ENCODE data around the gene VAX1. TPM values are rescaled to one million over a fixed set of nuclear protein-coding genes. Genes with fewer than 3 reads are reported as not detected.

The VAX1 gene
- total and polyA plus RNA-seq, 2 donors (not counting 3 experiments of a cell fraction or from before 2014, with no cell fraction given), result not detected

- Histone ChIP-seq H3K36me3 (ENCODE audit: control insufficient read depth in 2 of 2, extremely low read depth in 1 of 2, insufficient read depth in 2 of 2, low read length in 2 of 2) (no peaks in the 10 kb centered on the region), H3K9me3 (replicated peaks; ENCODE audit: control insufficient read depth, insufficient read depth, low read length) (no peaks in the 10 kb centered on the region), H3K9ac (replicated peaks; ENCODE audit: extremely low read depth, insufficient read depth, low read length) (no peak overlapping the region), H2AFZ (ENCODE audit: low read depth, low read length) (no peak overlapping the region), H3K4me2 (ENCODE audit: insufficient read depth, low read length) (no peak overlapping the region), H3K4me1 (ENCODE audit: control insufficient read depth, extremely low read depth, insufficient read depth, low read length) (peaks cover 7% of the 10 kb centered on the region), H3K27me3 (ENCODE audit: control insufficient read depth in 2 of 2, insufficient read depth in 2 of 2, low read length in 2 of 2) (peaks cover 59 to 82% of the 10 kb centered on the region in 2 experiments), H3K27ac (ENCODE audit: insufficient read depth, low read depth, low read length) (no peak overlapping the region), H3K9me1 (replicated peaks; ENCODE audit: control insufficient read depth, extremely low read depth, insufficient read depth, low read length) (no peaks in the 10 kb centered on the region), H4K20me1 (replicated peaks; ENCODE audit: control insufficient read depth, extremely low read depth, insufficient read depth, low read length) (no peaks in the 10 kb centered on the region), H3K79me2 (ENCODE audit: control insufficient read depth, insufficient read depth, low read length) (no peaks in the 10 kb centered on the region), H3K4me3 (replicated peaks in 1 of 3; ENCODE audit: insufficient read depth in 1 of 3, low read depth in 1 of 3, low read length in 3 of 3) (no peak overlapping the region)
- DNase-seq (ENCODE audit: low read depth, low spot score), result no peak
- no TSS peak for BruUV-seq (replicated peaks)
- dilution Hi-C loops (cut with MboI; ENCODE audit: extremely low pct_ligation_motif_present, low sequenced_read_pairs), result no loop called here
- FAIRE-seq, result no peak
- ChIA-PET POLR2A (no interaction called here), CTCF (interaction anchor here (0.8 kb wide), 1 partner anchor 27 kb away, joined by 3 read pairs; no protein-coding TSS in a partner anchor)
- intact Hi-C loops (cut with micrococcal nuclease), result no loop called here
- TF ChIP-seq GATA2 (IDR thresholded peaks at IDR 0.05; ENCODE audit: insufficient read depth, insufficient read length, low read depth, low read length) (no peak), EZH2 (IDR thresholded peaks at IDR 0.05; ENCODE audit: borderline replicate concordance, low read depth, low read length, severe bottlenecking) (no peak), MAX (IDR thresholded peaks at IDR 0.05; ENCODE audit: insufficient read depth, insufficient read length) (no peak), MYC (IDR thresholded peaks at IDR 0.05; ENCODE audit: low read depth, low read length) (no peak), FOS (IDR thresholded peaks at IDR 0.05; ENCODE audit: borderline replicate concordance, insufficient read depth, low read length) (no peak), JUN (IDR thresholded peaks at IDR 0.05; ENCODE audit: borderline replicate concordance, insufficient read depth, insufficient read length, low read depth) (no peak), POLR2AphosphoS5 (IDR thresholded peaks at IDR 0.05; ENCODE audit: insufficient read depth, low read depth, low read length) (no peak)
Measured at GRCh38 chr10:117140525-117140902, 2.4 kb upstream of the VAX1 start.
